GM19324 (cell line): Measurements from ENCODE around the gene GPC4.
"Not testable (repeated sequence)": the region's sequence is repeated elsewhere in the genome, so short reads cannot be mapped to it uniquely, and the experiment has no call there.

Experiments
- ATAC-seq: cut with Tn5 transposase; IDR thresholded peaks from one replicate; pipeline ENCODE4 v1.9.1; 2021; ENCODE audit warnings: mild to moderate bottlenecking, moderate library complexity; ENCODE audit not compliant: unreplicated experiment, low FRiP score

GPC4 gene

GRCh38 chrX:133370696-133371275 lies 44.5 kb downstream of the GPC4 start:
- ATAC-seq: no peak

GRCh38 chrX:133369065-133369464 lies 46.2 kb downstream of the GPC4 start:
- no peak for ATAC-seq

- no peak for ATAC-seq
These were observed 48.6 kb downstream of the GPC4 start for GRCh38 chrX:133366735-133367134.

- no peak for ATAC-seq
These were observed 49.2 kb downstream of the GPC4 start for GRCh38 chrX:133365871-133366611.

- ATAC-seq: no peak
These were observed 50.4 kb downstream of the GPC4 start for GRCh38 chrX:133364865-133365264.

- no peak for ATAC-seq
These were observed 51.1 kb downstream of the GPC4 start for GRCh38 chrX:133364196-133364595.

- no peak for ATAC-seq
These were observed 52.8 kb downstream of the GPC4 start for GRCh38 chrX:133362538-133362937.

GRCh38 chrX:133359466-133359865 lies 55.8 kb downstream of the GPC4 start:
- no peak for ATAC-seq

- ATAC-seq: no peak
These were observed 62.1 kb downstream of the GPC4 start for GRCh38 chrX:133353233-133353632.

GRCh38 chrX:133350751-133351150 lies 64.5 kb downstream of the GPC4 start:
- ATAC-seq: no peak

GRCh38 chrX:133346026-133346425 lies 69.3 kb downstream of the GPC4 start:
- no peak for ATAC-seq

- ATAC-seq: no peak
These were observed 75.7 kb downstream of the GPC4 start for GRCh38 chrX:133339566-133339965.

GRCh38 chrX:133337250-133337649 lies 78.0 kb downstream of the GPC4 start:
- ATAC-seq: no peak

GRCh38 chrX:133335027-133335426 lies 80.3 kb downstream of the GPC4 start:
- ATAC-seq: no peak

GRCh38 chrX:133333154-133333750 lies 82.0 kb downstream of the GPC4 start:
- ATAC-seq: no peak

GRCh38 chrX:133332737-133333136 lies 82.6 kb downstream of the GPC4 start:
- ATAC-seq: no peak

GRCh38 chrX:133330956-133331355 lies 84.3 kb downstream of the GPC4 start:
- ATAC-seq: no peak

GRCh38 chrX:133325422-133325821 lies 89.9 kb downstream of the GPC4 start:
- no peak for ATAC-seq

- no peak for ATAC-seq
These were observed 91.9 kb downstream of the GPC4 start for GRCh38 chrX:133323431-133323830.

- not testable (repeated sequence) for ATAC-seq
These were observed 93.0 kb downstream of the GPC4 start for GRCh38 chrX:133322269-133322668.

GRCh38 chrX:133321451-133321850 lies 93.8 kb downstream of the GPC4 start:
- ATAC-seq: no peak

GRCh38 chrX:133314281-133314680 lies 101.0 kb downstream of the GPC4 start:
- ATAC-seq: no peak
